GM18526 (cell line): ENCODE data around the gene SORCS1.

Experiments
- POLR2A ChIP-seq: IDR thresholded peaks from 3 replicates; pipeline ENCODE4 v1.6.1; 2011; ENCODE audit not compliant: insufficient read length; ENCODE audit errors: extremely low read depth

Gene SORCS1

GRCh38 chr10:106997721-106998120 lies 166.8 kb downstream of the SORCS1 start:
- no peak for TF ChIP-seq POLR2A

- no peak for TF ChIP-seq POLR2A
These were observed 168.0 kb downstream of the SORCS1 start for GRCh38 chr10:106996510-106996909.

GRCh38 chr10:106992055-106992454 lies 172.5 kb downstream of the SORCS1 start:
- no peak for TF ChIP-seq POLR2A

- no peak for TF ChIP-seq POLR2A
These were observed 173.4 kb downstream of the SORCS1 start for GRCh38 chr10:106991091-106991490.

- TF ChIP-seq POLR2A = no peak
These were observed 177.1 kb downstream of the SORCS1 start for GRCh38 chr10:106987362-106987761.

- no peak for TF ChIP-seq POLR2A
These were observed 182.2 kb downstream of the SORCS1 start for GRCh38 chr10:106982268-106982667.

GRCh38 chr10:106981452-106982075 lies 182.9 kb downstream of the SORCS1 start:
- no peak for TF ChIP-seq POLR2A

GRCh38 chr10:106980495-106981451 lies 183.7 kb downstream of the SORCS1 start:
- TF ChIP-seq POLR2A = no peak

- TF ChIP-seq POLR2A = no peak
These were observed 185.8 kb downstream of the SORCS1 start for GRCh38 chr10:106978756-106979155.

GRCh38 chr10:106973716-106974115 lies 190.8 kb downstream of the SORCS1 start:
- TF ChIP-seq POLR2A = no peak

GRCh38 chr10:106973288-106973687 lies 191.2 kb downstream of the SORCS1 start:
- TF ChIP-seq POLR2A = no peak

GRCh38 chr10:106972381-106972780 lies 192.1 kb downstream of the SORCS1 start:
- TF ChIP-seq POLR2A = no peak

GRCh38 chr10:106971411-106971831 lies 193.1 kb downstream of the SORCS1 start:
- TF ChIP-seq POLR2A = no peak

GRCh38 chr10:106967452-106967851 lies 197.1 kb downstream of the SORCS1 start:
- TF ChIP-seq POLR2A = no peak

GRCh38 chr10:106960812-106961211 lies 203.7 kb downstream of the SORCS1 start:
- TF ChIP-seq POLR2A = no peak

GRCh38 chr10:106959521-106959920 lies 205.0 kb downstream of the SORCS1 start:
- TF ChIP-seq POLR2A = no peak
